ENCODE measurements around the gene POU2F1. TPM values are rescaled to one million over a fixed set of nuclear protein-coding genes. Genes with fewer than 3 reads are reported as not detected.

Gene POU2F1
- total and polyA plus RNA-seq, 2 experiments from 2014 or later, result 38.8 to 66.1 TPM

- no peak for TF ChIP-seq ZNF462 (CRISPR knock-in tag; IDR thresholded peaks at IDR 0.05)
- TF ChIP-seq EZH2phosphoT487 (IDR thresholded peaks at IDR 0.05; ENCODE audit: unreplicated experiment), result no peak
Measured at GRCh38 chr1:167246971-167247370, 26.3 kb downstream of the POU2F1 start (continued).

- no peaks in the 10 kb centered on the region for H3F3A ChIP-seq (replicated peaks; ENCODE audit: low read depth)
- peaks cover 3% of the 10 kb centered on the region for H3K27me3 Mint-ChIP-seq (ENCODE audit: insufficient read depth, low read depth, poor library complexity)
- H4K20me1 ChIP-seq (replicated peaks; ENCODE audit: insufficient read depth), result peaks cover 18% of the 10 kb centered on the region
- H3K9me3 Mint-ChIP-seq, result peaks cover 4% of the 10 kb centered on the region; the same call in 2 of the 3 replicates
- H3K36me3 Mint-ChIP-seq (ENCODE audit: low read depth), result peaks cover 15% of the 10 kb centered on the region
- no peak overlapping the region for H3K27ac Mint-ChIP-seq
- DNase-seq (ENCODE audit: low spot score), result no peak
- no peak for ATAC-seq
- H3K36me3 ChIP-seq (ENCODE audit: insufficient read depth), result no peaks in the 10 kb centered on the region
- H3K27me3 ChIP-seq (ENCODE audit: insufficient read depth), result no peaks in the 10 kb centered on the region
- H3K79me2 ChIP-seq (replicated peaks; ENCODE audit: insufficient read depth), result peaks cover 100% of the 10 kb centered on the region
- no peaks in the 10 kb centered on the region for H3K9me2 ChIP-seq (ENCODE audit: insufficient read depth)
- H2AFZ ChIP-seq, result no peak overlapping the region
- no peak overlapping the region for H3K4me3 Mint-ChIP-seq
- H3K4me3 ChIP-seq, result no peak overlapping the region
- H3K27ac ChIP-seq (ENCODE audit: low read depth), result no peak overlapping the region
- H3K4me1 ChIP-seq (ENCODE audit: insufficient read depth), result peaks cover 4% of the 10 kb centered on the region
- no peak overlapping the region for H3K4me2 ChIP-seq
- peaks cover 23% of the 10 kb centered on the region for H3K4me1 Mint-ChIP-seq
- no peak for TF ChIP-seq ZNF462 (CRISPR knock-in tag; IDR thresholded peaks at IDR 0.05)
- no peak for TF ChIP-seq JUNB (IDR thresholded peaks at IDR 0.05; ENCODE audit: unreplicated experiment)
- no peak for TF ChIP-seq ZNF331 (CRISPR knock-in tag; IDR thresholded peaks at IDR 0.05; ENCODE audit: low read depth)
- no peak for TF ChIP-seq REST (IDR thresholded peaks at IDR 0.05; ENCODE audit: unreplicated experiment)
- TF ChIP-seq EZH2 (IDR thresholded peaks at IDR 0.05; ENCODE audit: low read depth, unreplicated experiment), result no peak
Measured at GRCh38 chr1:167247754-167248153, 27.1 kb downstream of the POU2F1 start.
